Embryonic facial prominence (tissue), 1 donor: ENCODE results near the gene TFB1M.
A peak's percentile ranks its signal among the peaks of the same experiment; 100 is the strongest.
"Not testable (repeated sequence)": the region's sequence is repeated elsewhere in the genome, so short reads cannot be mapped to it uniquely, and the experiment has no call there.

Source experiments
- DNase-seq: peaks from one replicate; pipeline ENCODE4 v3.0.0-alpha.2; 2016; ENCODE audit errors: extremely low spot score

Gene TFB1M

DNA sequence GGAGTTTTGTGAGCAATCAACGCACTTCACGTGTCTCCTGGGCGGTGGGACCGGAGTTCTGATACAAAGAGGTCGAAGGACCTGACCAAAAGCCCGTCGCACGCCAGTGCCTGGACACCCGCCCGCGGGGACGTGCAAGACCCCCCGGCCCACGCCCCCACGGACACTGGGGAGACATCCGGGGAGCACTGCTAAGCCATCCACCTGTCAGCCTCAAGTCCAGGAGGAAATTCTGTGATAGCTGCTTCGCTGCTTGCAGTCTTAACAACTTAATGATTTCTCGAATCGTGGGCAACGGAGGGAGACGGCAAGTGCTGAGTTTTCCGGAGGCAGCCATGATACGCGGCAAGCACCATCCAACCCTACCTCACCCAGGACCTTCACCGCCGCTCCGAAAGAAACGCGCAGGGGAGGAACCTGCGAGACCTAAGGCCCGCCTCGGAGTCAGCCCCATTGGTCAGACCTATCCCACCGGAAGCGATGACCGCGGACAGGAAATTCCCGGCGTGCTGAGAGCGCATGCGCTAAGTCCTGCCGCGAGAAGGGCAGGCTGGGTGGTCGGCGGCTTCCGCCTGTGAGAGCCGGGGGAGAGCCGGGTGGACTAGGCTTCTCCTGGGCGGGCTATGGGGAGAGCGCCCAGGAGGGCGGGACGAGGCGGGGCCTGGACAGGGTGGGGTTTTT lies at the start of gene TFB1M:
TSS of gene TFB1M (minus strand) at position 393 of the 681 bp plus-strand sequence. CDS start at position 337, 56 bp downstream.
- DNase-seq = peak; percentile 96

GRCh38 chr6:155364021-155364420 lies 49.7 kb upstream of the TFB1M start:
- DNase-seq = not testable (repeated sequence)

DNA sequence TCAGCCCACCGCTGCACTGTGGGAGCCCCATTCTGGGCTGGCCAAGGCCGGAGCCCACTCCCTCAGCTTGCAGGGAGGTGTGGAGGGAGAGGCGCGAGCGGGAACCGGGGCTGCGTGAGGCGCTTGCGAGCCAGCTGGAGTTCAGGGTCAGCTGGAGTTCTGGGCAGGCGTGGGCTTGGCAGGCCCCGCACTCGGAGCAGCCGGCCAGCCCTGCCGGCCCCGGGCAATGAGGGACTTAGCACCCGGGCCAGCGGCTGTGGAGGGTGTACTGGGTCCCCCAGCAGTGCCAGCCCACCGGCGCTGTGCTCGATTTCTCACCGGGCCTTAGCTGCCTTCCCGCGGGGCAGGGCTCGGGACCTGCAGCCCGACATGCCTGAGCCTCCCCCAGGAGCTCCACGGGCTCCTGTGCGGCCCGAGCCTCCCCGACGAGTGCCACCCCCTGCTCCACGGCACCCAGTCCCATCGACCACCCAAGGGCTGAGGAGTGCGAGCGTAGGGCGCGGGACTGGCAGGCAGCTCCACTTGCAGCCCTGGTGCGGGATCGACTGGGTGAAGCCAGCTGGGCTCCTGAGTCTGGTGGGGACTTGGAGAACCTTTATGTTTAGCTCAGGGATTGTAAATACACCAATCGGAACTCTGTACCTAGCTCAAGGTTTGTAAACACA lies 48.8 kb upstream of the TFB1M start:
- DNase-seq = not testable (repeated sequence)

DNA sequence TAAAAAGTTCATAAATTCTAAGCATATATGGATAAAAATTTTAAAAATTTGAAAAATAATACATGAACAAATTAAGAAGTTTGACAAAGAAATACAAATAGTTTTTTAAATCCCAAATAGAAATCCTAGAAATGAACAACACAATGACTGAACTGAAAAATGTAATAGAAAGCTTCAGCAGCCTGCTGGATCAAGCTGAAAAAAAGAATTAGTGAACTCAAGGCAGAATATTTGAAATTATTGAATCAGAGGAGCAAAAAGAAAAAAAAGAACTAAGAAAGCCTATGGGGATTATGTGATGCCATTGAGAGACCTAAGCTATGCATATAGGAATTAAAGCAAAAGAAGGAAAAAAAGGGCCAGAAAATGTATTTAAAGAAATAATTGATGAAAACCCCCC lies 39.9 kb upstream of the TFB1M start:
- DNase-seq = no peak

- no peak for DNase-seq
These were observed 38.5 kb upstream of the TFB1M start for GRCh38 chr6:155352811-155353210.

DNA sequence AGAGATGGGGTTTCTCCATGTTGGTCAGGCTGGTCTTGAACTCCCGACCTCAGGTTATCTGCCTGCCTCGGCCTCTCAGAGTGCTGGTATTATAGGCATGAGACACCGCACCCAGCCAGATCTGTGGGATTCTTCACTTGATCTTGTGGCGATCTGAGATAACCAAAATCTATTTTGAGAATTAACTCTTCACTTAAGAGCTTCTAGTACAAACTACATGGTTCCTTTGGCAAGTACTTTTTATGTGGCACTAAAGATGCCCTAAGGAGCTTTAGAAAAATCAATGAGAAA lies 37.8 kb upstream of the TFB1M start:
- DNase-seq = no peak

DNA sequence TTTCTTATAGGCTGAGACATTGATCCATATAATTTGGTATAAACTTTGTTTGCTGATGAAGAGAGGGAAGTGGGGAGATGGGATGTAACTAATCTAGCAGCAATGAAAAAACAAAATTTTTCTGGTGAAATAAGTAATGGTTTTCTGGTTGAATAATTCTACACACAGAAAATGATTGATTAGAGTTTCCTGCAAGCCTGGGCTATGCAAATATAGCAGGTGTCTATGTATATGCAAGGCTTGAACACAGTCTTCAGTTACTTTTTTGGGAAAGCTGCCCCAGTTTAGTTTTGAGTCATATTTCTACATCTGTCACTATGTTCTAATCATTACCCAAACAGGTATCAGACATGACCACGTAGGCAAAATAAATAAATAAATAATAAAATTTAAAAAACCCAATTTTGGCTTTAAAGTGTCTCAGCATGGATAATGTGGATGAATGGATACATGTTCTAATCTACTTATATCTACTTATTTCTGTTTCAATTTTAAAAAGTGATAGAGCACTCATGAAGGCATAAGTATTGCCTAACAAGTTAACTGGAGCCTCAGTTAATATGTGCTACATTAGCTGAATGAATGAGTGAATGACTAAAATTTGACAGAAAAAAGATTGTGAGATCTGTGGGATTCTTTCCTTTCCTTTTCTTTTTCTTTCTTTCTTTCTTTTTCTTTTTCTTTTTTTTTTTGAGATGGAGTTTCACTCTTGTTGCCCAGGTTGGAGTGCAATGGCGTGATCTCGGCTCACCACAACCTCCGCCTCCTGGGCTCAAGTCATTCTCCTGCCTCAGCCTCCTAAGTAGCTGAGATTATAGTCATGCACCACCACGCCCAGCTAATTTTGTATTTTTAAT lies 37.2 kb upstream of the TFB1M start:
- DNase-seq = no peak

- DNase-seq = no peak
These were observed 35.7 kb upstream of the TFB1M start for GRCh38 chr6:155349956-155350355.

DNA sequence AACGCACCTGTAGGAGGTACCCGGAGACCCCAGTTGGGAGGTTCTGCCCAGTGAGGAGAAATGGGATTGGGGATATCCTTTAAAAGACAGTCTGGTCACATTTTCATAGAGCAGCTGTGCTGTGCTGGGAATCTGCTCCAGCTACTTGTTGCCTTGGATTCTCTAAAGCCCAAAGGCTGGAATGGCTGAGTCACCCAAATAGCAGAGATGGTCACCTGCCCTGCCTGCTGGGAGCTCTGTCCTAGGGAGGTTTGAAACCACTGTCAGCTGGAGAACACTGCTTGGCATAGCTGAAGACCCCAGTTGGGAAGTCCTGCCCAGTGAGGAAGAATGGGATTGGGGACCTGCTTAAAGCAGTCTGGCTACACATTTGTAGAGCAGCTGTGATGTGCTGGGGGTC lies 34.8 kb upstream of the TFB1M start:
- DNase-seq = no peak

GRCh38 chr6:155347800-155348199 lies 33.5 kb upstream of the TFB1M start:
- no peak for DNase-seq

GRCh38 chr6:155346957-155347356 lies 32.7 kb upstream of the TFB1M start:
- no peak for DNase-seq

DNA sequence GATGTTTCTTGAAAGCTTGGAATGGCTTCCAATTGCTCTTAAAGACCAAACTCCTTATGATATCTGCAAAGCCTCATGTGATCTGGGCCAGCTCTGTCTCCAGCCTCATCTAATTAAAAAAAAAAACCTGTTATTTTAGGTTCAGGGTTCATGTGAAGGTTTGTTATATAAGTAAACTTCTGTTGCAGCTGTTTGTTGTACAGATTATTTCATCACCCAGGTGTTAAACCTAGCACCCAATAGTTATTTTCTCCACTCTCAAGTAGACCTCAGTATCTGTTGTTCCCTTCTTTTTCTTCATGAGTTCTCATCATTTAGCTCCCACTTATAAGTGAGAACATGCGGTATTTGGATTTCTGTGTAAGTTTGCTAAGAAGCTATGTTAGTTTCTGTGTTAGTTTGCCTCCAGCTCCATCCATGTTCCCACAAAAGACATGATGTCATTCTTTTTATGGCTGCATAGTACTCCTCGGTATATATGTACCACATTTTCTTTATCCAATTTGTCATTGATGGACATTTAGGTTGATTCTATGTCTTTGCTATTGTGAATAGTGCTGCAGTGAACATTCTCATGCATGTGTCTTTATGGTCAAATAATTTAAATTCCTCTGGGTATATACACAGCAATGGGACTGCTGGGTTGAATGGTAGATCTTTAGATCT lies 30.2 kb upstream of the TFB1M start:
- no peak for DNase-seq

DNA sequence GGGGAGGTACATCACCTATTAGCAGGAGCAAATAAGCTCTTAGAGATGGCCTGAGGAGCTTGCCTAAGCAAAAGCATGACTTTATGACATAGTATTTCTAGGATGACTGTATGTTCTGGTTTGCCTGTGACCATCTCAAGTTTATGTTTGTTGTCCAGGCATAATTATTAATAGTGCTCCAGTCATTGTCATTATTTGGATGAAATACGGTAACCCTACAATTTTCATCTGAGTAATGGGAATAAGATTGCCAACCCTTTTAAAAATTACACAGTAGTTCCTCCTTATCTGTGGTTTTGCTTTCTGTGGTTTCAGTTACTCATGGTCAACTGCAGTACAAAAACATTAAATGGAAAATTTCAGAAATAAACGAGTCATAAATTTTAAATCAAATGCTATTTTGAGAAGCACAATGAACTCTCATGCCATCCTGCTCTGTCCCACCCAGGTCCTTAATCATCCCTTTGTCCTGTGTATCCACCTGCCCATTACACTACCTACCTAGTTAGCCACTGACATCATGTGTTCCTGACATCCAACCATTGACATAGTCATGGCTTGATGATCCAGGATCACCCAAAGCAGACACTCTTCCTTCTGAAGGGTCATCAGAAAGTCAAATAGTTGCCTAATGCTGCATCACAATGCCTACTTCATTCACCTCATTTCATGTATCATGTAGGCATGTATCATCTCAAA lies 27.0 kb upstream of the TFB1M start:
- DNase-seq = no peak

- DNase-seq = no peak
These were observed 26.3 kb upstream of the TFB1M start for GRCh38 chr6:155340464-155341129.

DNA sequence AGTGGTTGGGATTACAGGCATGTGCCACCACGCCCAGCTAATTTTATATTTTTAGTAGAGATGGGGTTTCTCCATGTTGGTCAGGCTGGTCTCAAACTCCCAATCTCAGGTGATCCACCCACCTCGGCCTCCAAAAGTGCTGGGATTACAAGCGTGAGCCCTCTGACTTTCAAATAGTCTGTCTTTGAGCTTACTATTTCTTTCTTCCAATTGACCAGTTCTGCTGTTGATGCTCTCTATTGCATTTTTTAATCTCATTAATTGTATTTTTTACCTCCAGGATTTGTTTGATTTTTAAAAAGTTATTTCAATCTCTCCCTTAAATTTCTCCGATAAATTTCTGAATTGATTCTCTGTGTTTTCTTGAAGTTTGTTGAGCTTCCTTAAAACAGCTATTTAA lies 25.6 kb upstream of the TFB1M start:
- DNase-seq = not testable (repeated sequence)

GRCh38 chr6:155338237-155338636 lies 24.0 kb upstream of the TFB1M start:
- not testable (repeated sequence) for DNase-seq

- DNase-seq = no peak
These were observed 21.0 kb upstream of the TFB1M start for GRCh38 chr6:155335265-155335664.

GRCh38 chr6:155334073-155334472 lies 19.8 kb upstream of the TFB1M start:
- DNase-seq = not testable (repeated sequence)

GRCh38 chr6:155333414-155333813 lies 19.1 kb upstream of the TFB1M start:
- DNase-seq = no peak

GRCh38 chr6:155330922-155331321 lies 16.6 kb upstream of the TFB1M start:
- no peak for DNase-seq

GRCh38 chr6:155330133-155330734 lies 15.9 kb upstream of the TFB1M start:
- no peak for DNase-seq
